ENCODE data around the gene CLPTM1L.
A peak's percentile ranks its signal among the peaks of the same experiment; 100 is the strongest.
"Not testable (repeated sequence)": the region's sequence is repeated elsewhere in the genome, so short reads cannot be mapped to it uniquely, and the experiment has no call there.

CLPTM1L gene

DNA sequence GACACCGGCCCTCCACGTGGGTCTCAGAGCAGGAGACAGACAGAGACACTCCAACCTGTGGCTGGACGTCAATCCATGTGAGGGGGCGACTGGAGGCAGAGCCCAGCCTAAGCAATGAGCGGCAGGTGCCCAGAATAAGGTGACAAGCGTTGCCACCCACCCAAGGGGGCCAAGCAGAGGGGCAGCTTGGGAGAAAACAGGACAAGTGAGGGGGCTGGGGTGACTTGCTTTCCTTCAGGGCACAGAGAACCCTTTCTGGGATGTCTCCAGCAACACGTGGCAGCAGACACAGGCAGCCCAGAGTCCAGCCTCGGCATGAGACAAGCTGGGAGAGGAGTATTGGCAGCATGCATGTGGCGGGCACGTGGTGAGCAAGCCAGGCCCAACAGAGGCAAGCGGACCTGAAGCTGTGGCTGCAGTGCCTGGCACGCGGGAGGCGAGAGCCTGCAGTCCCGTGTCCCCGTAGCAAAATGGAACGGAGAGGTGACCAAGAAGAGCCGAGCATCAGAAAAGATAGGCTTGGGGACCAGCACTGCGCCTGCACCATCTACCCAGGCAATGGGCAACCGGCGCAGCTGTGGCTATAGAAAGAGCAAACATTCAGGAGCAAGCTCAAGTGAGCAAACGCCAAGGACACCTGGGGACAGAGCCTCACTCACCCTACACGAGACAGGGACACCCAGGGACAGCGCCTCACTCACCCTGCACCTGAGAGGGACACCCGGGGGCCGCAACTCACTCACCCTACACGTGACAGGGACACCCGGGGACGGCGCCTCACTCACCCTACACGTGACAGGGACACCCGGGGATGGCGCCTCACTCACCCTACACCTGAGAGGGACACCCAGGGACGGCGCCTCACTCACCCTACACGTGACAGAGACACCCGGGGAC, 56.2 kb downstream of the CLPTM1L start:
- DNase-seq: peak; percentile 72

GRCh38 chr5:1285883-1286291, 59.0 kb downstream of the CLPTM1L start:
- DNase-seq: no peak

- no peak for DNase-seq
Observed at GRCh38 chr5:1285141-1285540, 59.8 kb downstream of the CLPTM1L start.

DNA sequence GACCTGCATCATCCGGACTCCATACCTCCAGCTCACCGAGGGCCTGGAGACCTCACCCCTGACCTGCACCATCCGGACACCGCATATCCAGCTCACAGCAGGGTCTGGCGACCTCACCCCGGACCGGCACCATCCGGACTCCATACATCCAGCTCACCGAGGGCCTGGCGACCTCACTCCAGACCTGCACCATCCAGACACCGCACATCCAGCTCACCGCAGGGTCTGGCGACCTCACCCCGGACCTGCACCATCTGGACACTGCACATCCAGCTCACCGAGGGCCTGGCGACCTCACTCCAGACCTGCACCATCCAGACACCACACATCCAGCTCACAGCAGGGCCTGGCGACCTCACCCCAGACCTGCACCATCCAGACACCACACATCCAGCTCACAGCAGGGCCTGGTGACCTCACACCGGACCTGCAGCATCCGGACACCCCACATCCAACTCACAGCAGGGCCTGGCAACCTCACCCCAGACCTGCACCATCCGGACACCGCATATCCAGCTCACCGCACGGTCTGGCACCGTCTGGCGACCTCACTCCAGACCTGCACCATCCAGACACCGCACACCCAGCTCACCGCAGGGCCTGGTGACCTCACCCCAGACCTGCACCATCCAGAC, 60.4 kb downstream of the CLPTM1L start:
- DNase-seq: not testable (repeated sequence)

DNA sequence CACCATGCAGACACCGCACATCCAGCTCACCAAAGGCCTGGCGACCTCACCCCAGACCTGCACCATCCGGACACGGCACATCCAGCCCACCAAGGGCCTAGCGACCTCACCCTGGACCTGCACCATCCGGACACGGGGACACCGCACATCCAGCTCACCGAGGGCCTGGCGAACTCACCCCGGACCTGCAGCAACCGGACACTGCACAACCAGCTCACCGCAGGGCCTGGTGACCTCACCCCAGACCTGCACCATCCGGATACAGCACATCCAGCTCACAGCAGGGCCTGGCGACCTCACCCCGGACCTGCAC, 61.2 kb downstream of the CLPTM1L start:
- not testable (repeated sequence) for DNase-seq

- not testable (repeated sequence) for DNase-seq
Observed at GRCh38 chr5:1282993-1283728, 61.7 kb downstream of the CLPTM1L start.

DNA sequence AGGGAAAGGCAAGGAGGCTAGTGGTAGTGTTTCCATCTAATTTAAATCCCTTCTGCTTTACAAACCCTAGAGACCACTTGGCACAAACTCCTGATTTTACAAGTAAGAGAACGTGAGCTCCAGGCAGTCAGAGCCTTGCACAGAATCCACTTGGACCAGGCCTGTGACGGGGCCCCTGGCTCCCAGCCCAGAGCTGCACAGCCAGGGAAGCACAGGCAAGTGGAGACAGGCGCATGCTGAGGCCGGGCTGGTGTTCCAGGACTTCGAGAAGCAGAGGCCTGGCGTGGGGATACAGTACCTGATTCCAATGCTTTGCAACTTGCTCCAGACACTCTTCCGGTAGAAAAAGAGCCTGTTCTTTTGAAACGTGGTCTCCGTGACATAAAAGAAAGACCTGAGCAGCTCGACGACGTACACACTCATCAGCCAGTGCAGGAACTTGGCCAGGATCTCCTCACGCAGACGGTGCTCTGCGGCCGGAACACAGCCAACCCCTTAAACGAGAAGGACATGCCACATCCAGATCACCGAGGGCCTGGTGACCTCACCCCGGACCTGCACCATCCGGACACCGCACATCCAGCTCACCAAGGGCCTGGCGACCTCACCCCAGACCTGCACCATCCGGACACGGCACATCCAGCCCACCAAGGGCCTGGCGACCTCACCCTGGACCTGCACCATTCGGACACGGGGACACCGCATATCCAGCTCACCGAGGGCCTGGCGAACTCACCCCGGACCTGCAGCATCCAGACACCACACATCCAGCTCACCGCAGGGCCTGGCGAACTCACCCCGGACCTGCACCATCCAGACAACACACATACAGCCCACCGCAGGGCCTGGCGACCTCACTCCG, 62.5 kb downstream of the CLPTM1L start:
- no peak for DNase-seq

DNA sequence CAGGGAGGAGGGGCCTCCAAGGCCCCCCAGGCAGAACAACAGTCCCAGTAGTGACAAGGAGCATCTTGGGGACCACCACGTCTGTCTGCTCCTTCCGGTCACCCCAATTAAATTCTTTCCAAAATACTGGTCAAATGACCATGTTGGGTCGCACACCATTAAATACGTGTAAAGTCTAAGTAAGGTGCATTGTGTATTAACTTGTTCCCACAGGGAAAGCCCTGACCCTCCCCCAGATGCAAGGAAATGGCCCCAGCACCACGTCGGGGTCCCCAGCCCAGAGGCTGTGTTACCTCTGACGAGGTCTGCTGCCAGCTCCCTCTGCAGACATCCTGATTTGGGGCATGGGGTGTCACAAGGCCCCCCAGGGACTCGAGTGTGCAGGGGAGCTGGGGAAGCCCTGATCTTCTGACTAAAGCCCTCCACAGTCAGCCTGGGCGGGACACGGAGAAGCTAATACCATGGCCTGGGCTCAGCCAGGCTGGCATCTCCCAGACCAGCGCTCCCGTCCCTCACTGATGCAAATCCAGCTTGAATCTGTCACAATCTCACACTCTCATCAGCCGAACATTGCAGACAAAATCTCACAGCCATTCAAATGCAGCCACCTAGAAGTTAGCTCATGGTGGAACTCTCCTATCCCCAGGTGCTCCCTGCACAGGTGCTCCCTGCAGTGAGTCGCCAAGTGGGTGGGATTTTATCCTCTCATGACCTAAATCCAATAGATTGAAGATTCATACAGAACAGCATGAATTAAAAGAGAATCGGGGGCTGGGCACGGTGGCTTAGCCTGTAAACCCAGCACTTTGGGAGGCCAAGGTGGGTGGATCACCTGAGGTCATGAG, 63.6 kb downstream of the CLPTM1L start:
- no peak for DNase-seq

DNA sequence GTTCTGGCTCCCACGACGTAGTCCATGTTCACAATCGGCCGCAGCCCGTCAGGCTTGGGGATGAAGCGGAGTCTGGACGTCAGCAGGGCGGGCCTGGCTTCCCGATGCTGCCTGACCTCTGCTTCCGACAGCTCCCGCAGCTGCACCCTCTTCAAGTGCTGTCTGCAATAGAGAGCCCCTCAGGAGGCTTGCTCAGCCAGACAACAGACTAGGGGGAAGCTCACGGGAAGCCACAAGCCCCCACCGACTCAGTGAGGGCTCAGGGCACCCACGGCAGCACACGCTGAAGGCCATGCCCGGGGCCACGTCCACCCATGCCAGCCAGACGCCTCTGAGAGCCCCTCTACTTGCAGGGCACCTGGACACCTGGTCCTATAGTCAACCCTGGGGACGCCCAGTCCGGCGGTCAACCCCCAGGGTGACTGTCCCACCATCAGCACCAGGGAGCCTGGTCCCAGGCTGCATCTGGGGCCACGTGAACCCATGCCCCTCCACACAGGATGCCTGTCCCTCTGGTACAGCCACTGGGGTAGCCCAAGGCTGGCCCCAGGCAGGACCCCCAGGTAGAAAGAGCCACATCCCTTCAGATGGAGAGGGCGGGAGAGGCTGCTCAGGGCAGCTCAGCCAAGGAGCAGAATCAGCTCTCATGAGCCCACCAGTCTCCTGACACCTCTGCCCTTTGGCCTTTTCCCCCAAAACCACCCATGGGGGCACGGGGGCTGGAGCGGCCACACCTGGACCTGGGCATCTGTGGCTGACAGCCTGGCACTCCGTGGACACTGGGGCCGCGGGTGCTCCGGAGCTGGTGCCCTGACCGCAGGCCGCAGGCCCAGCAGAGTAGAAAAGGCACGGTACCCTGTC, 64.5 kb downstream of the CLPTM1L start:
- DNase-seq: no peak

- DNase-seq: no peak
Observed at GRCh38 chr5:1279443-1280151, 65.3 kb downstream of the CLPTM1L start.

DNA sequence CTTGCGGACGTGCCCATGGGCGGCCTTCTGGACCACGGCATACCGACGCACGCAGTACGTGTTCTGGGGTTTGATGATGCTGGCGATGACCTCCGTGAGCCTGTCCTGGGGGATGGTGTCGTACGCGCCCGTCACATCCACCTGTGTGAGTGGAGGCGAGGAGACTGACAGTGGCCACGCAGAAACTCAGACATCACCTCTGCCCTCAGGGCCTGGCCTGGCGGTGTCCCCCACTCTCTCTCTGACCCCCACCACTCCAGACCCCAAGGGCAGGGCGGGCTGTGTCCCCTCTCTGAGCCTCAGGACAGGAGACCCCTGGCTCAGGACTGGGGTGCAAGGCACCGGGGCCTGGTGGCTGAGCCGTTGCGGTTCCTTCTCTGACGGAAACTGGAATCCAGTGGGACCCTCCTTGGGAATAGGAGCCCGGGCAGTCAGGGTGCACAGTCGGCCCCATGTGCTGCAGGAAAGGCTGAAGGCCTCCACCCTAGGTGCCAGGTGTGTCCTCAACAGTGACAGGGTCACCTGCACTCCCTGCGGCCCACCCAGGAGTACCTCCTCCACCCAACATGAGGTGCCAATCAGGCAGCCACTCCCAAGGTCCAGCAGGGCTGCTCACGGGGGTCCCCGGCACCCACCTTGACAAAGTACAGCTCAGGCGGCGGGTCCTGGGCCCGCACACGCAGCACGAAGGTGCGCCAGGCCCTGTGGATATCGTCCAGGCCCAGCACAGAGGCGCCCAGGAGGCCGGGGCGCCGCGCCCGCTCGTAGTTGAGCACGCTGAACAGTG, 66.0 kb downstream of the CLPTM1L start:
- no peak for DNase-seq

DNA sequence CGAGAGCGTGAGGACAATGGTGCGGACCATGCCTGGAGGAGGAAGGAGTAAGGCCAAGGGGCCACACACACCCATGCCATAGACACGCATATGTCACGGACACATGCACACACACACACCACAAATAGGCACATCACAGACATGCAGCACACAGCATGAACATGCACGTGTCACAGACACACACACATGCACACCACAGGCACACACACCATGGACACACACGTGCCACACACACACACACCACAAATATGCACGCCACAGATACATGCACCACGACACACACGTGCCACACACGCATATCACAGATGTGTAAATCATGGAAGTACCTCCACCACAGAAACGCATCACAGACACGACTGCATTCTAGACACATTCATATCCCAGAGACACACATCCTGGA, 66.7 kb downstream of the CLPTM1L start:
- no peak for DNase-seq

- no peak for DNase-seq
Observed at GRCh38 chr5:1277781-1278180, 67.1 kb downstream of the CLPTM1L start.

- DNase-seq: no peak
Observed at GRCh38 chr5:1277331-1277730, 67.6 kb downstream of the CLPTM1L start.

GRCh38 chr5:1276930-1277329, 68.0 kb downstream of the CLPTM1L start:
- no peak for DNase-seq

DNA sequence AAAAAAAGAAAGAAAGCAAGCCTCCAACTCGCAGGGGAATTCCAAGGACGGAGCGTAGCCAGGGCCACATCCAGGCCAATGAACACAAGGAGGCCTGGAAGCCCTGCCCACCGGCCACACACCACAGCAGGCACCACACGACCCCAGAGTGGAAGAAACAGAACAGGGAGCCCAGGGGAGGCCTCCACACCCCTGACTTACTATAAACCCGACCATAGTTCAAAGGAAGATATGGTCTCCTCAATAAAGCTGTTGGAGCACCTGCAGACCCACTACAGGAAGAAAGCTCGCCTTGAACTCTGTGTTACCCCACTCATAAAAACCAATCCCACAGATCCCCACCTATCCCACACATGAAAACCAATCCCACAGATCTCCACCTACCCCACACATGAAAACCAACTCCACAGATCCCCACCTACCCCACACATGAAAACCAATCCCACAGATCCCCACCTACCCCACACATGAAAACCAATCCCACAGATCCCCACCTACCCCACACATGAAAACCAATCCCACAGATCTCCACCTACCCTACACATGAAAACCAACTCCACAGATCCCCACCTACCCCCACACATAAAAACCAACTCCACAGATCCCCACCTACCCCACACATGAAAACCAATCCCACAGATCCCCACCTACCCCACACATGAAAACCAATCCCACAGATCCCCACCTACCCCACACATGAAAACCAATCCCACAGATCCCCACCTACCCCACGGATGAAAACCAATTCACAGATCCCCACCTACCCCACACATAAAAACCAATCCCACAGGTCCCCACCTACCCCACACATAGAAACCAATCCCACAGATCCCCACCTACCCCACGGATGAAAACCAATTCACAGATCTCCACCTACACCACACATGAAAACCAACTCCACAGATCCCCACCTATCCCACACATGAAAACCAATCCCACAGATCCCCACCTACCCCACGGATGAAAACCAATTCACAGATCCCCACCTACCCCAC, 69.2 kb downstream of the CLPTM1L start:
- DNase-seq: not testable (repeated sequence)

DNA sequence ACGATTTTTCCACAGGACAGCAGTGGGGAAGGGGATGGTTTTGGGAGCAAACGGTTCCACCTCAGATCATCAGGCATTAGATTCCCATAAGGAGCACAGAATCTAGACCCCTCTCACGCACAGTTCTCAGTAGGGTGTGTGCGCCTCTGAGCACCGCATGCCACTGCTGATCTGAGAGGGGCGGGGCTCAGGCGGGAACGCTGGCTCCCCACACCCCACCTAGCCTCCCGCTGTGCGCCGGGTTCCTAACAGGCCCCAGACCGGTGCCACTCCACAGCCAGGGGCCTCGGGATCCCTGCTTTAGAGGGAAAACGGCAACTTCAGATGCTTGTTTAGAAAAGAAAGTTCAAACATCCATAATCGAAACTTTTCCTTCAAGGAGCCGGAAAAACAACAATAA, 70.4 kb downstream of the CLPTM1L start:
- no peak for DNase-seq

- no peak for DNase-seq
Observed at GRCh38 chr5:1273745-1274144, 71.2 kb downstream of the CLPTM1L start.

Data from SHP77 treated with DMSO at 0.1 percent for 48 hours (cell line).